ENCODE data around the gene GPR50.

Gene GPR50

DNA sequence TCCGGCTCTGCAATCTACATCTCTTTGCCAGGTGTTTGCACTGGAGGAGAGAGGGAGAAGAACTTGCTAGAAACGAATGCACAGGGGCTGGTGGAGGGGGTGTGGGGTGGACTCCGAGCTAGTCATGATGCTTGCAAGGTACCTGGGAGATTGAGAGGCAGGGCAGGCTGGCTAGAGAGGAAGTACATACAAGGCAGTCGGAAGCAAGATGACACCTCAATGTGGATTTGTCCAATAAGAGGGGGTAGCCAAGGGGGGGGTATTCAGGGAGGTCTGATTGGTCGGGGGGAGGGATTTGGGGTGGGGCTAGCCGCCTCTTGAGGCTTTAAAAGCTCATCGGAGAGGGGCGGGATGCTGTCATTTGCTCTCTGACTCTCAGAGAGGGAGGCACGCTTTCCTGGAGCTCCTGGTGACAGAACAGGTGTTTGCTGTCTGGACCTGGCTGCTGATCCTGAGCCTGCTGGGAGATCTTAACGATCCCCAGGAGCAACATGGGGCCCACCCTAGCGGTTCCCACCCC is at the start of gene GPR50:
Gene GPR50 (plus strand): TSS at position 354 of the 520 bp plus-strand sequence. CDS start 138 bp downstream, at position 492.
- no peak for DNase-seq (ENCODE audit: low spot score)

DNA sequence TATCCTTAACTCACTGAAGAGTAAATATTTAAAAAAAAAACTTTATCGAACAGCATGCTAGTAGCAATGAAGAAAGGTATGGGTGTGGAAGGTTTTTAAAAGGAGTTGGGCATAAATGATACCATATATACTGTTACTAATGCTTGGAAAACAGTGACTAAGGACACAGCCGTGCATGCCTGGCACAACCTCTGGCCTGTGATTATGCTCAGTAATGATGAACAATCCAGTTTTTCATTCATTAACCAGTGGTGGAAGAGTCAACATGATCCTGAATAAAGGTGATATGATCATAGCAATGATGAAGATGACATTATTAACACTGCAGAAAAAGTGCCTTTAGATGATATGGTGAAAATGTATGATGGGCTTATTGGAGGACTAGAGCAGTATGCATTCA is 43.9 kb upstream of the GPR50 start:
- no peak for DNase-seq (ENCODE audit: low spot score)

DNA sequence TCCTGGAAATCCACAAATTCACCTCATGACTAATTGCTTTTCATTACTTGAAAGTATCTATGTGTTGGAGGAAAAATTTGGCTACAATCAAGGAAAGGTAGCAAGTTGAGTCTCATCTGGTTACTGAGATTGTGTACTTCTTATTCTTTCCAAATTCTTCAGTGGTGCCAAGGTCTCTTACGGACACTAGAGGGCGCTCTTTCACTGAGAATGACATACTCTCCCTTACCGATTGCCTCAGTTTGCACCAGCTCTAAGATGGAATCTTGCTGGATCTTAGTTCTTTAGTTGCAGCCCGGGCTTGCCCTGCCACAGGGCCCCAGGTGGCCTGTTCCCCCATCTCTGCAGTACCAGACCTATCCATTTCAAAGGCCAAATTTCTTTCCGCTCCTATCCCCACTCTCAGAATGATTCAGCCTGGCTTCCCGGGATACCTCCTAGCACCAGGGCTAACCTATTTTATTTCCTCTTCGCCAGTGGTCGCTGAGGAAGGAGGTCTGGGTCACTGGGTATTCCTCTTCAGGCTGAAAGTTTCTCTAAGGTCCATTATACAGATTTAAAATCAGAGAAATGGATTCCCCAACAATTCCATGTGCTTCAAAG is 24.6 kb upstream of the GPR50 start:
- DNase-seq (ENCODE audit: low spot score), result peak; percentile 36

GRCh38 chrX:151153086-151153485 is 23.3 kb upstream of the GPR50 start:
- peak; percentile 10 for DNase-seq (ENCODE audit: low spot score)

DNA sequence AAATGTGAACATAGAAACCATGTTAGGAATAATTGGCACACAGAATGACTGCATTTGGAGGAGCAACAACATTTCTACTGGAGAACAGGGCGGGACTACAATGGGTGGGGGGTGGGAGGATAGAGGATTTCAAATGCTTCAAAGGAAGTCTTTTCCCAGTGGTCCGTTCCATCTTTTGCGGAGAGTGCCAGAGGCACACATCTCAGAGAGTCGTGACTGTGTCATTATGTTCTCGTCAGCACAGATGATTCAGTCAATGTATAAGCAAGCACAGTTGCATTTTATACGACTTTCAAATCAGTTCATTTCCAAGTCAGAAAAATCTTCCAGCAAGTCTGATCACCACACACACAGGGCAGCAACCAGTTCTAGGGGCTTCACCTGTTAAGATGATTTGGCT is 22.7 kb upstream of the GPR50 start:
- DNase-seq (ENCODE audit: low spot score), result peak; percentile 3

- no peak for DNase-seq (ENCODE audit: low spot score)
Observed at GRCh38 chrX:151155234-151155633, 21.1 kb upstream of the GPR50 start.

DNA sequence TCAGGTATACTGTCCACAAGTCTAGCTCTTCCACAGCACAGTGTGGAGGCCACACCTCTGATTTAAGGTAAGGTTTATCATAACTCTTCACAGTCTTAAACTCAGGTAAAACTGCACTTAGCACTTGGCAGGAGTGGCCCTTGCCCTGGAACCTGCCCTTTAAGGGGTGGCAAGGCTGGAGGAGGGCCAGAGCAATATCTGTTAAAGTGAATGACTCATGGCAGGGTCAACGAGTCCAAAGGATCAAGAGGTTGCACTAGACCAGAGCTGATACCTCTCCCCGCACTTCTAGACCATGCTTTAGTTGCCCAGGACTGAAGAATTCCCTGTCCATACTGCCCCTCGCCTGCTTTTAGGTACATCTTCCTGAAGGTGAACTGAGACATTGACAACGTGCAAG is 14.7 kb upstream of the GPR50 start:
- no peak for DNase-seq (ENCODE audit: low spot score)

DNA sequence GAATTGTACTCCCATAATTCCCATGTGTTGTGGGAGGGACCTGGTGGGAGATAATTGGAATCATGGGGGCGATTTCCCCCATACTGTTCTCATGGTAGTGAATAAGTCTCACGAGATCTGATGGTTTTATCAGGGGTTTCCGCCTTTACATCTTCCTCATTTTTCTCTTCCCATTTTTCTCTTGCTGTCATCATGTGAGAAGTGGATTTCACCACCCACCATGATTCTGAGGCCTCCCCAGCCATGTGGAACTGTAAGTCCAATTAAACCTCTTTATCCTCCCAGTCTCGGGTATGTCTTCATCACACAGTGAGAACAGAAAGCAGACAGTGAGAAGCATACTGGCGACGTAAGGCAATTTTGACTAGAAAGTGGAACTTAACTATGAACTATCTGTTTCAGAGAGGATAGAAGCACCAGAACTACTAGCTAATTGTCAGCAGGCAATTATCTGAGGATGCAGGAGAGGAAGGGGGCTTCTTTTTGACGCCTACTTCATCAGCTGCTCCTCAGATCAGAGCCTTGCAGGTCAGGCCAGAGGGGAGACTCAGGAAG is 8.5 kb upstream of the GPR50 start:
- DNase-seq (ENCODE audit: low spot score), result no peak

DNA sequence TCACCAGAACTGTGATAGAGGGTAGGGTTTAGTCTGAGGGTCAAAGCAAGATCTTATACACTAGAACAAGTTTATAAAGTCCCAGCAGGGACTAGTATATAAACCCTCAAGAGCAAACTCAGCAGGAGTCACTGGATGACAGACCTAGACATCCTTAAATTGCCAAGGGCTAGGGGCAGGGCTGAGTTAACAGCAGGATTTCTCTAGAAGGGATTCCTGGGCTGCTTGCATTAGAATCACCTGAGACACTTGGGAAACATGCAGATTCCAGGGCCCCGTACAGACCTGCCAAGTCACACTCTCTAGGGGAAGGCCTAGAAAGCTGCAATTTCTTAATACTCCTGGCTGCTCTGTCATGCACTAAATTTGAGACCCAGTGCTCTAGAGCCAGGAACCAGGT is 6.6 kb upstream of the GPR50 start:
- no peak for DNase-seq (ENCODE audit: low spot score)

DNA sequence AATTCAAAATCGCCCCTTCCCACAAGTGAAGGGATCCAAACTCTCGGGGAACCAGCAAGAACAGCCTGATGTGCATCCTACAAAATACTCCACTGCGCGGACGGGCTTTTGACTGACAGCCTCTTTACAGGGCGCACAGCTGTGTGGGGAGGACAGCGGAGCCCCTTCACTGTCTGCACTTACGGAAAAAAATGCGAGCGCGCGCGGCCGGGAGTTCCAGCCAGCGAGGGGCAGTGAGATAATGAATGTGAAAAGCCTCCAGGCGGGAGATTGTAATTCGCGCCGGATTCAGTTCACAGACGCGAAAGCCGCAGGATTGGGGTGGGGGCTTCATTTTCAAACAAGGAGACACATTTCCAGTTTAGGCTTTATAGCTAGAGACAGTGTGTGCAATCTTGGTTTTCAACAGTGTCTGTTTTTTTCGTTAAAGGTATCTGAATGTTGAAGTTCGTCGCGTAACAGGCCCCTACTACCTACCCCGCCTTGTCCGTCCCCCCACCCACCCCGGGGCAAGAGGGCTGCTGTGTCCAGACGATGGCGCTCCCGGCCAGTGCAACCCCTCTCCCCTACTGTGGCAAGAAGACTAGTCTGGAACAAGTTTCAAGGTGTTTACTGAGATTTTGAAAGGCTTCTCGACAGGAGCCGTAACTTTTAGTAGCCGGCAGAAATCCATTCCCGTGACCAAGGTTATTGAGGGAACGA is 1.7 kb upstream of the GPR50 start:
- DNase-seq (ENCODE audit: low spot score), result no peak

- no peak for DNase-seq (ENCODE audit: low spot score)
Observed at GRCh38 chrX:151175283-151176062, 911 bp upstream of the GPR50 start.

DNA sequence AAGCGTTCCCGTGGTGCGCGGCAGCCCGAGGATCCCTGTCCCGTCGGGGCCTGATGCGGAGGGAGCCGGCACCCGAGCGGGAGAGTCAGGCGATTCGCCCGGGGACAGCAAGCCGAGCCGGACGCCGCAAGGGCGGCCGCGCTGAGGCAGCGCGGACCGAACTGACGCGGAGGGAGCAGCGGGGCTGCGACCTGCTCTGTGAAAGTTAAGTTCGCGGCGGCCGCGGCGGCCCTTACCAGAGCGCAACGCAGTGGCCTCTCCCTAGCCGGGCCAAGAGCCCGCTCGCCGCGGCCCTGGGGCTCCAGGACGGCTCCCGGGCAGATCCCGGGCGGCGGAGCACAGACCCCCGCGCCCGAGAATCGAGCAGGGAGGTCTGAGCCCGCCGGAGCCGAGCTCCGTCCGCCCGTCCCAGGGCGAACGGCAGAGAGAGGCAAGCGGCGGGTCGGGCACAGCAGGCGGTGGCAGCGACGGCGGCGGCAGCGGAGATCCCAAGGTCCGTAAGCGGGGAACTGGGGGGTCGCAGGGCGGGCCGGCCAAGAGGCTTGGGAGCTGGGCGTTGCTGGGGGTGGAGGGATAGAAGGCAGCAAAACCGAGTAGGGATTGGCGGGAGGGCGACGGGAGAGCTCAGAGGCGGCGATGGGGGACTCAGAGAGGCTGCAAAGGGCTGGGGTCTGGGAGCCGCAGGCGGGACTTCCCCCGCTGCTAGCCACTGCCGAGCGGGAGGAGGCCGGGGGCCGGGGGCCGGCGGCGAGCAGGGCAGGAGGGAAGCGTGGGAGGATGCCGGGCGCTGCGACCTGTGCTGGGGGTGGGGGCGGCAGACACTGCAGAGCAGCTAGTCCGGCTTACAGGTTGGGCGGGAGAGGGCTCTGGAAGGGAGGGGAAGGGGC is 1.0 kb downstream of the GPR50 start:
- DNase-seq (ENCODE audit: low spot score), result no peak

DNA sequence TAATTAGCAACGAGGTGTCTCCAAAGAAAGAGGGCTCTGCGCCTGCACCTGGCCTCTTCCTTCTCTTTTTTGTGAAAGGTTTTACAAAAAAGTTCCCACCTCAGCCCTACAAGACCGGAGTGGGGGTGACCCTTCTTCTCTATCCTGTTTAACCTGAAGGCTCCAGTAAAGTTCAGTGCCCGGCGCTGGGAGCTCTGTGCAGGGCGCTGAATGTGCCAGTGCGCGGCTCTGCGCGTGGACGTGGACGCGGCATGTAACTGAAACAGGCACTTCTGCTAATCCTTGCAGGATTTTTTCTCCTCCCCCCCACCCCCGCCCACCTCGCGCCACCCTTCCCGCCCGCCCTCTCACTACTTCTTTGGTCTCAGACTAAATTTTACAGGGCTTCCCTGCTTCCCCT is 2.4 kb downstream of the GPR50 start:
- DNase-seq (ENCODE audit: low spot score), result no peak

GRCh38 chrX:151180400-151180799 is 4.0 kb downstream of the GPR50 start:
- DNase-seq (ENCODE audit: low spot score), result no peak

- DNase-seq (ENCODE audit: low spot score), result no peak
Observed at GRCh38 chrX:151181088-151181487, 4.7 kb downstream of the GPR50 start.

DNA sequence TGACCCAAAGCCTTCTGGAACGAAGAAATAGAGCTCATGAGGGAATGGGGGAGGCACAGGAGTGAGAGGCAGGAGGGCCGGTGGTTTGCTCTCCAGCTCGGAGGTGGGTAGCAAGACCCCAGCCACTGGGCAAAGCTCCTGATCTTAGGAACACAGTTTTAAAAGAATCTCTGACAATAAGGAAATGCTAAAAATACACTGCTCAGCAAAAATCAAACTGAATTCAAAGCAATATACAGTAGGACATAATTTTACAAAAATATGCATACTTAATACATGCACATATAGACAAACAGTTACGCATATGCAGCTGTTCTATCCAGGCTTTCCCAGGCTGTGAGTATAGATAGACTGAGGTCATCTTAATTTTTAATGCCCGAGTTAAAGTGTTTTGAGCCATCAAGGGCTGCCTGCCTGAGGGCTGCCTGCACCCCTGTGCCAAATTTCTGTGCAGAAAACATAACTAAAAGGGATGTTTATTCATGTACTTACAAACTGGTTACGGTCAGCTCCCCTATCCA is 6.9 kb downstream of the GPR50 start:
- DNase-seq (ENCODE audit: low spot score), result no peak

DNA sequence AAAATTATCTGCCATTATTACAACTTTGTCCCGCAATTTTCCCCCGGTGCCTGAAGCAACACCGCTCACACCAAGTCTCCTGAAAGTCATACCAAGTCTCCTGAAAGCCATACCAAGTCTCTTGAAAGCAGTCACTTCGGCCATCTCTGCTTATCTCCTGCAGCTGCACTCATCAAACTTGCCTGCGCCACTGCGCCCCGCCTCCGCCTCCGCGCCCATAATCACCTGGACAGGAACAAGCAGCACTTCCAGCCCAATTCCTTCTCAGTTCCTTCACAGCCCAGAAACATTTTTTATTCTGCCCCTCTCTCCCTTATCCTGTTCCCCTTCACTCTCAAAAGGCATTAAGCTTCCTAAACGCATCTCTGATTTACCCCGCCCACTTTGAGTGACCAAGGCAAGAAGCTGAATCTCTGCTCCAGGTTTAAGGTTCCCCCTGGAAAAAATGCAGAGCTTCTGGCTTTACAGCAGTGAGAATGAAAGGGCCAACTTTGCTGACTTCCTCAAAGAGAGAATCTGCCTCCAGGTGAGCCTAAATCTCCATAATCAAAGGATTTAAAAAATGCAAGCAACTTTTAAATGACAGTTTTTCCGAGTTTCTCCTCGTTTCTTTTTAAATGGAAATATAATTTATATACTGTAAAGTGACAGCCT is 7.7 kb downstream of the GPR50 start:
- no peak for DNase-seq (ENCODE audit: low spot score)

GRCh38 chrX:151184705-151185104 is 8.3 kb downstream of the GPR50 start:
- no peak for DNase-seq (ENCODE audit: low spot score)

DNA sequence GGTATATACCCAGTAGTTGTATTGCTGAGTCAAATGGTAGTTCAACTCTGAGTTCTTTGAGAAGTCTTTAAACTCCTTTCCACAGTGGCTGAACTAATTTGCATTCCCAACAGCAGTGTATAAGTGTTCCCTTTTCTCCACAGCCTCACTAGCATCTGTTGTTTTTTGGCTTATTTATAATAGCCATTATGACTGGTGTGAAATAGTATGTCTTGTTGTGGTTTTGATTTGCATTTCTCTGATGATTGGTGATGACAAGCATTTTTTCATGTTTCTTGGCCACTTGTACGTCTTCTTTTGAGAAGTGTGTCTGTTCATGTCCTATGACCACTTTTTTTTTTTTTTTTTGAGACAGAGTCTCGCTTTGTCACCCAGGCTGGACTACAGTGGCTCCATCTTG is 30.5 kb downstream of the GPR50 start:
- DNase-seq (ENCODE audit: low spot score), result no peak

DNA sequence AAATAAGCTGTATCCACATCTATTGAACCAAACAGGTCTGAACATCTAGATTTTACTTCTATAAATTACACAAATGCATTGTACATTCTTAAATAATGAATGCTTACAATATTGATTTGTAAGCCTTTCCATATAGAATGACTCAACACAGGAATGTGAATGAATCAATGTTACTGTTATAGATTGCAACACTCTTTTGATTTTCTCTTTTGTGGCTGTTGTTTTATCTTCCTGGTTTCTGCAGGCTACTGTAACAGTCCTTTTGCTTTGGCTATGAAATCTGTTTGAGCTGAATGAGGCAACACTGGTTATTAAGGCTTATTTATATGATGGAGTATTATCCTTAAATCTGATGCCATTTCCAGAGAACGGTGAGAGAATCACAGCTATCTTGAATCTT is 49.5 kb downstream of the GPR50 start:
- no peak for DNase-seq (ENCODE audit: low spot score)

GRCh38 chrX:151226941-151227340 is 50.6 kb downstream of the GPR50 start:
- no peak for DNase-seq (ENCODE audit: low spot score)

Measured in putamen (tissue), 1 donor.